Endodermal cell (in vitro differentiated cells): ENCODE results near the gene TCF12. TPM values are rescaled to one million over a fixed set of nuclear protein-coding genes. Genes with fewer than 3 reads are reported as not detected.

Experiments used
- DNase-seq: peaks from one replicate; pipeline ENCODE4 v3.0.0-alpha.2; 2017
- H3K27ac ChIP-seq: 2 replicates; pipeline ENCODE4 v1.5.1; 2013; ENCODE audit warnings: mild to moderate bottlenecking, low read depth, low read length, moderate library complexity
- H3K27me3 ChIP-seq: 2 replicates; pipeline ENCODE4 v1.6.1; 2013; ENCODE audit warnings: mild to moderate bottlenecking, low read length, moderate library complexity; ENCODE audit not compliant: insufficient read depth, control insufficient read depth, poor library complexity, severe bottlenecking
- H3K36me3 ChIP-seq: 2 replicates; pipeline ENCODE4 v1.7.0; 2013; ENCODE audit warnings: mild to moderate bottlenecking, low read length, moderate library complexity; ENCODE audit not compliant: control insufficient read depth, insufficient read depth
- H3K4me1 ChIP-seq: one replicate; pipeline ENCODE4 v1.7.0; 2013; ENCODE audit warnings: low read length; ENCODE audit not compliant: control insufficient read depth, insufficient read depth
- H3K4me3 ChIP-seq: 2 replicates; pipeline ENCODE4 v1.5.1; 2013; ENCODE audit warnings: mild to moderate bottlenecking, low read length, moderate library complexity
- H3K9ac ChIP-seq: 2 replicates; pipeline ENCODE4 v1.6.1; 2013; ENCODE audit warnings: mild to moderate bottlenecking, low read length, moderate library complexity; ENCODE audit not compliant: poor library complexity, severe bottlenecking; ENCODE audit errors: extremely low read depth
- H3K9me3 ChIP-seq: 2 replicates; pipeline ENCODE4 v1.6.1; 2013; ENCODE audit warnings: mild to moderate bottlenecking, low read length, moderate library complexity; ENCODE audit not compliant: control insufficient read depth
- H3K27ac Mint-ChIP-seq: 2 replicates; pipeline ENCODE4 v1.8.0; 2020; ENCODE audit warnings: mixed read lengths
- H3K27me3 Mint-ChIP-seq: 2 replicates; pipeline ENCODE4 v1.8.0; 2021; ENCODE audit warnings: mild to moderate bottlenecking, mixed read lengths; ENCODE audit not compliant: insufficient read depth
- H3K36me3 Mint-ChIP-seq: 2 replicates; pipeline ENCODE4 v1.8.0; 2020; ENCODE audit warnings: low read depth, mixed read lengths
- H3K4me1 Mint-ChIP-seq: 2 replicates; pipeline ENCODE4 v1.8.0; 2020; ENCODE audit warnings: mixed read lengths
- H3K4me3 Mint-ChIP-seq: 2 replicates; pipeline ENCODE4 v1.8.0; 2020; ENCODE audit warnings: mild to moderate bottlenecking, moderate library complexity, mixed read lengths
- H3K9me3 Mint-ChIP-seq: 2 replicates; pipeline ENCODE4 v1.8.0; 2020; ENCODE audit warnings: mild to moderate bottlenecking, mixed read lengths
- CTCF ChIP-seq: fragments of 200-600 bp; sonication (generic); conservative IDR thresholded peaks from 2 replicates; pipeline ENCODE4 v1.5.0; 2021; ENCODE audit warnings: antibody characterized with exemption, mild to moderate bottlenecking
- WGBS, 2 experiments: methylation state at CpG; one replicate each; pipeline versions ENCODE4 v1.1.5 to v1.1.7; 2013; ENCODE audit warnings: missing lambda C conversion rate in 2 of 2, mixed read lengths in 1 of 2; ENCODE audit not compliant: insufficient coverage in 1 of 2, insufficient read length in 1 of 2; 5-methylcytosine and 5-hydroxymethylcytosine counted together
- total RNA-seq, 2 donors: library from RNA; stranded (reverse); fragmentation: NEBNext Ultra II Directional in 1 of 2; extraction: Animal tissue kit (Norgen Biotek cat#: 25700) in 1 of 2; gene quantifications; 2 replicates in 1 of 2; 3 replicates in 1 of 2; pipeline ENCODE4 v1.2.1, GENCODE V29; 2021

Gene TCF12
- total RNA-seq, 2 donors from 2014 or later = 103 to 121 TPM

- H3K9ac ChIP-seq = no peak overlapping the region
- TF ChIP-seq CTCF = no peak
- Mint-ChIP-seq H3K27me3 (peaks cover 48% of the 10 kb centered on the region), H3K27ac (no peak overlapping the region), H3K4me1 (peaks cover 32% of the 10 kb centered on the region), H3K36me3 (no peaks in the 10 kb centered on the region), H3K9me3 (peaks cover 2% of the 10 kb centered on the region), H3K4me3 (no peak overlapping the region)
- no peak overlapping the region for H3K27ac ChIP-seq
- no peak for DNase-seq
- H3K9me3 ChIP-seq = no peaks in the 10 kb centered on the region
- H3K4me3 ChIP-seq = no peak overlapping the region
- WGBS, 2 experiments = 88 to 100% methylated on average over 1 to 2 of the region's 2 CpGs
- H3K36me3 ChIP-seq = no peaks in the 10 kb centered on the region
- no peaks in the 10 kb centered on the region for H3K4me1 ChIP-seq
- H3K27me3 ChIP-seq = peaks cover 65% of the 10 kb centered on the region
Measured at GRCh38 chr15:56892659-56893363, 25.6 kb upstream of the TCF12 start.

GRCh38 chr15:56893364-56893678 lies 25.1 kb upstream of the TCF12 start:
- H3K9ac ChIP-seq = no peak overlapping the region
- no peak overlapping the region for H3K27ac ChIP-seq
- no peaks in the 10 kb centered on the region for H3K36me3 ChIP-seq
- H3K9me3 Mint-ChIP-seq = peaks cover 2% of the 10 kb centered on the region
- no peaks in the 10 kb centered on the region for H3K9me3 ChIP-seq
- H3K27me3 Mint-ChIP-seq = peaks cover 48% of the 10 kb centered on the region
- H3K27me3 ChIP-seq = peaks cover 65% of the 10 kb centered on the region
- no peak overlapping the region for H3K27ac Mint-ChIP-seq
- H3K4me3 Mint-ChIP-seq = no peak overlapping the region
- H3K36me3 Mint-ChIP-seq = no peaks in the 10 kb centered on the region
- no peak for TF ChIP-seq CTCF
- 83% methylated on average over 1 of the region's 1 CpG; no CpG with 5 or more reads in 1 of the 2 experiments for WGBS, 2 experiments
- peaks cover 27% of the 10 kb centered on the region for H3K4me1 Mint-ChIP-seq
- no peak overlapping the region for H3K4me3 ChIP-seq
- no peaks in the 10 kb centered on the region for H3K4me1 ChIP-seq
- no peak for DNase-seq

- no peak overlapping the region for H3K27ac Mint-ChIP-seq
Measured at GRCh38 chr15:56894601-56895000, 23.8 kb upstream of the TCF12 start.

More at GRCh38 chr15:56894601-56895000, 23.8 kb upstream of the TCF12 start:
- no peaks in the 10 kb centered on the region for H3K36me3 Mint-ChIP-seq
- Histone ChIP-seq H3K27me3 (peaks cover 57% of the 10 kb centered on the region), H3K36me3 (no peaks in the 10 kb centered on the region), H3K27ac (no peak overlapping the region), H3K4me3 (no peak overlapping the region), H3K9me3 (no peaks in the 10 kb centered on the region), H3K9ac (no peak overlapping the region), H3K4me1 (no peaks in the 10 kb centered on the region)
- 83 to 96% methylated on average over 1 to 2 of the region's 3 CpGs for WGBS, 2 experiments
- no peak overlapping the region for H3K4me3 Mint-ChIP-seq
- no peak for DNase-seq
- peaks cover 20% of the 10 kb centered on the region for H3K4me1 Mint-ChIP-seq
- no peak for TF ChIP-seq CTCF
- H3K27me3 Mint-ChIP-seq = peaks cover 47% of the 10 kb centered on the region
- H3K9me3 Mint-ChIP-seq = peaks cover 2% of the 10 kb centered on the region
